Retina (tissue), 1 donor: ENCODE results near the gene ALDH1A1.
"Not testable (repeated sequence)": the region's sequence is repeated elsewhere in the genome, so short reads cannot be mapped to it uniquely, and the experiment has no call there.

ENCODE experiments used
- DNase-seq: peaks from one replicate; pipeline ENCODE4 v3.0.0-alpha.2; 2016

Gene ALDH1A1

GRCh38 chr9:72939581-72939980 is 13.3 kb downstream of the ALDH1A1 start:
- not testable (repeated sequence) for DNase-seq

- DNase-seq = no peak
These were observed 15.3 kb downstream of the ALDH1A1 start for GRCh38 chr9:72937545-72937944.

DNA sequence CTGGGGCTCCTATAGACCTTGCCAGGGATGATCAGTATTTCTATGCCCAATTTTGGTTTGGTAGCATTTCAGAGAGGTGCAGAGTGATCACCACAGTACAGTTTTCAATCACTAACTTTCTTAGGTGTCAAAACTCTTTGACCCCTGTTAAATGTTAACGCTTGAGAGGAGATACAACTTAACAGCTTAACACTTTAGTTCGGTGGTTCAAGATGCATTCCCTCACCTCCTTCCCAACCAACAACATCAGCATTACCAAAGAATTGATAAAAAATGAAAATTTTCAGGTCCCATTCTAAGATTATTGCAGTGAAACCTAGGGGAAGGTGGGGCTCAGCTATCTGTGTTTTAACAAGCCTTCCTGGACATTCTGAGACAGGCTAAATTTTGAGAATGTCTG is 16.2 kb downstream of the ALDH1A1 start:
- DNase-seq = no peak

- no peak for DNase-seq
These were observed 16.6 kb downstream of the ALDH1A1 start for GRCh38 chr9:72936266-72936665.

- no peak for DNase-seq
These were observed 17.3 kb downstream of the ALDH1A1 start for GRCh38 chr9:72935595-72935994.

DNA sequence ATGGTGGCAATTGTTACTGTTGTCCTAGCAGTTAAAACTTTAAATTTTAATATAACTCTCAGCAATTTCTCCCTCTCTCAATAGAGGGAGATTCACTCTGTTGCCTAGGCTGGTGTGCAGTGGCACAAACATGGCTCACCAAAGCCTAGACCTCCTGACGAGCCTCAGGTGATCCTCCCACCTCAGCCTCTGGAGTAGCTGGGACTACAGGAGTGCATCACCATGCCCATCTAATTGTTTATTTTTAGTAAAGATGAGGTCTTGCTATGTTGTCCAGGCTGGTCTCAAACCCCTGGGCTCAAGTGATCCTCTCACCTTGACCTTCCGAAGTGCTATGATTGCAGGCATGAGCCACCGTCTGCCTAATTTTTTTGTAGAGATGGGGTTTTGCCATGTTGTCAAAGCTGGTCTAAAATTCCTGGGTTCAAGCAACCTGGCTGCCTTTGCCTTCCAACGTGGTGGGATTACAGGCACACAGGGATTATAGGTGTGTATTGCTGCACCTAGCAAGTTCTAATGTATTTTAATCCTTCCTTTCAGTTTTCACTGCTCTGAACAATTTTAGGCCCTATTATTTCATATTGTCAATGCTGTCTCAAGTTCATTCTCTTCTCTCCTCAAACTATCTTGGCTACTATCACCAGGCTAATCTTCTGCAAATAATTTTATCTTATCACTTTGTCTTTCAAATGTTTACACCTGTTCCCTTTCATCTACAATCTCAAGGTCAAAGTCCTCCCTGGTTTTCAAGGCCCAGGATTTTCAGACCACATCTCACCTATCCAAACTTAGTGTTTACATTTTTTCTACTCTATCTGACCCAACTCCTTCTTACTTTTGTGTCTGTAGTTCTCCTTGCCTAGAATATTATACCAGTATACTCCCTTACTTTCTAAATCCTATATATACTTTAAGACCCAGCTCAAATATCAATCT is 18.9 kb downstream of the ALDH1A1 start:
- no peak for DNase-seq

DNA sequence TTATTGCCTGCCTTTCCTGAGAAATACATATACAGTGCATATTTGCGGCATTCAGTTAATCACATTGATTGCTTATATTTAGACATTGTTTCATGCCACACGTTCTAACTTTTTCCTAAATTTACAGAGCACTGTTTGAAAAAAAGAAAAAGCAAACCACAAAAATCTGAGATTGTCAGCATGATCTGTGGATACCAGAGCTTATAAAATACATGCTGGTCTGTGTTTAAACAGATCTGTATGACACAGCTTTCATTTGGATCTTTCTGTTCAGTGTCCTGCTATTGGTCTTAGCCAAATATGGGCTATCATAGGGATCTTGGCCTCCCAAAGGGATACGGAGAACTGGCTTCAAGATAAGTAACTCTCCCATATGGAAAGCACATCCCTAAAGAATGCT is 20.2 kb downstream of the ALDH1A1 start:
- no peak for DNase-seq

GRCh38 chr9:72931897-72932296 is 21.0 kb downstream of the ALDH1A1 start:
- DNase-seq = no peak

GRCh38 chr9:72931437-72931836 is 21.4 kb downstream of the ALDH1A1 start:
- no peak for DNase-seq

DNA sequence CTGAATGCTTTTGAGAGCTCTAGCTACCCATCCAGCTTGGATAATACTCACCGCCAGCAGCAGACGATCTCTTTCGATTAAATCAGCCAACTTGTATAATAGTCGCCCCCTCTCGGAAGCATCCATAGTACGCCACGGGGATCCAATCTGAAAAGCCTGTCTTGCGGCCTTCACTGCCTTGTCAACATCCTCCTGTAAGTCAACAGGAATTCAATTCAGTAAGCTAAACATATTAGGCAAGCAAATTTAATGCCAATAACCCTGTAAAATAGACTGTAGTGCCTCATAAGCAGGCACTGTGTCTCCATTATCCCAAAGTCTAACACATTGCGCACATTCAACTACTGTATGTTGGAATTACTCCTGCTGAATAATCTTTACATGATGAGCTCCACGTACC is 22.0 kb downstream of the ALDH1A1 start:
- no peak for DNase-seq

DNA sequence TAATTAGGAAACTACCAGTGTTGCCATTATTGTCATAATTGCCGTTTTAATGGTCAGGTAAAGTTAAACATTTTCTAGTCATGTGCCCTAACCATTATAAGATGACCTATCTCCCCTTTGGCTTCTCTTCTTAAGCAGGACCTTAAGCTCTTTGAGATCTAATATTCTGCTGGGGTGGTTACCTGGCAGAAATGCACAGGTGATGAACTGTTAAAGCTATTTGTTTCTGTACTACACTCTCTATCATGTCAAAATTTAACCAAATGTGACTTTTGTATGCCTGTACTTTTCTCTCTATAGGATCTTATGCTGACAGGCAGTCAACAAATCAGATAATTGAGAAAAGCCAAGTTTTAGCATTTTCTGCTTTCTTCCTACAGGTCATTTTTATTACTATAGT is 23.3 kb downstream of the ALDH1A1 start:
- no peak for DNase-seq

DNA sequence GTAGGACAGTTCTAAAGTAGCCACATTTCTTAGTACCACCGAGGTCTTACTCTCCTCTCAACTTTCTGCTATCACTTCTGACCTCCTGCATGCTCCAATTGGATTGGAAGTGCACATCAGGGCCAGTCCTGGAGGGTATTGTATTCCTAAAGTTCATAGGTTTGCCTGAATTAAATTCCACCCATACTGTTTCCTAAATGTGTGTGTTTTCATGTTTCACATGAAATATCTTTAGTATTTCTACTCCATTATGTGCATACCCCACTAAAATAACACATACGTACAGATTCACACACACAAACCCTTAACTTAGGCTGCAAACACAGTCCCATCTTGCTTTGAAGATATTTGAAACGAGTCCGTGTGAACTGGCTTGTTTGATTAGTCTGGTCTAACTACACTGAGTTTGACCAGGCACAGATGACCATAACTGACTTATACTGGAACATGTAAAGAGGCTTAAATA is 24.8 kb downstream of the ALDH1A1 start:
- DNase-seq = no peak

GRCh38 chr9:72926506-72926905 is 26.3 kb downstream of the ALDH1A1 start:
- no peak for DNase-seq

GRCh38 chr9:72925891-72926290 is 27.0 kb downstream of the ALDH1A1 start:
- no peak for DNase-seq

GRCh38 chr9:72925126-72925789 is 27.6 kb downstream of the ALDH1A1 start:
- DNase-seq = no peak

GRCh38 chr9:72924154-72924790 is 28.6 kb downstream of the ALDH1A1 start:
- no peak for DNase-seq

- DNase-seq = no peak
These were observed 29.8 kb downstream of the ALDH1A1 start for GRCh38 chr9:72923077-72923476.

DNA sequence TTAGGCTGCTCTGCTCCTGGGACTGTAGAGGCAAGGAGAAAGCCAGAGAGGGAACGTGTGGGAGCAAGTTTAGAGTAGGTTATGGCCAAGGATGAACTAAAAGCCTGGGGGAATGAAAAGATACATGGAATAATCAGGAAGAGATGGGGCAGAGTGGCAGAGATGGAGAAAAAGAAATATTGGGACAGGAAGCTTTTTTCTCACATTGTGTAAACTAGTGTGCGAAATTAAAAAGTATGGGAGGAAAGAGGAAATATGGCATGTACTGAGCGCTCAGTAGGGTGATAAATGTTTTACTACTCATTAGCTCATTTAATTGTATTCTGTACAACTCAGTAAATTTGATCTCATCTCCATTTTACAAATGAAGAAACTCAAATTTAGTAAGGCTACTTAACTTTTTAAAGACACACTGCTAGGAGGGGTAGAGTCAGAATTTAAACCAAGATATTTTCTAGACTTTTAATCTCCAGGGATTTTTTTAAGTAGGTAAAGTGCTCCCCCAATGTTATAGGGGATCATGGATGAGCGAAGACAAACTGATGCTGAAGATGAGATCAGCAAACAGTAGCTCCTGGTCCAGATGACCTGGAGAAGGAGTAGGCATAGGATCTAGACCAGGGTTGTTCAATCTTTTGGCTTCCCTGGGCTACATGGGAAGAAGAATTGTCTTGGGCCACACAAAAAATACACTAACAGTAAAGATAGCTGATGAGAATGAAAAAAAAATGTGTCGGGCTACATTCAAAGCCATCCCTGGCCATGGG is 30.8 kb downstream of the ALDH1A1 start:
- DNase-seq = no peak

DNA sequence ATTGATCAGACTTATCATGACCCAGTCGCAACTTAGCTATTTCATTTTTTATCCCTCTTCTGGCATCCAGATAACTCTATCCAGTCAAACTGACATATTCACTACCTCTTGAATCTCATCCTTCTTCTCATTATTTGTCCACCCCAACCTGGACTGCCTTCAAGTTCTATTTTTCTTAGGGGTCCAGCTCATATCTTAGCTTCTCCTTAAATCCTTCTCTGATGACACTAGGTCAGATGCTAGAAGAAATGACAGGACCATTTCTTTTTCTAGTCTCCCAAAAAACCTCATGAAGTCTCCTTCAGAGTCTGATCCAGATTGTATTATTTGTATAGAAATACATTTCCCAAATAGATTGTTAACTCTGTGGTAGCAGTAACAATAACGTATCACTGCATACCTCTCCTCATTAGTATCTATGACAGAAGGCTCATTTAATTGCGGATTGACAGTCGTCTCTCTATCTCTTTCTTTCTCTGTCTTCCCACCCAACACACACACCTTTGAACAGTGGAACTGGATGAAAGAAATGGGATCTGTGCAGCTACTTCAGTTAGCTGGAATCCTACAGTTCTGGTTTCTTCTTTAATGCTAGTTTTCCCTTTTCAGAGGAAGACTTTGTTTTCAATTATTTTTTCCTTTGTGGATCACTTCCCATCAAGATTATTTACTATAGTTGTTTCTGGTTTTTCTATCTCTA is 33.5 kb downstream of the ALDH1A1 start:
- DNase-seq = no peak

DNA sequence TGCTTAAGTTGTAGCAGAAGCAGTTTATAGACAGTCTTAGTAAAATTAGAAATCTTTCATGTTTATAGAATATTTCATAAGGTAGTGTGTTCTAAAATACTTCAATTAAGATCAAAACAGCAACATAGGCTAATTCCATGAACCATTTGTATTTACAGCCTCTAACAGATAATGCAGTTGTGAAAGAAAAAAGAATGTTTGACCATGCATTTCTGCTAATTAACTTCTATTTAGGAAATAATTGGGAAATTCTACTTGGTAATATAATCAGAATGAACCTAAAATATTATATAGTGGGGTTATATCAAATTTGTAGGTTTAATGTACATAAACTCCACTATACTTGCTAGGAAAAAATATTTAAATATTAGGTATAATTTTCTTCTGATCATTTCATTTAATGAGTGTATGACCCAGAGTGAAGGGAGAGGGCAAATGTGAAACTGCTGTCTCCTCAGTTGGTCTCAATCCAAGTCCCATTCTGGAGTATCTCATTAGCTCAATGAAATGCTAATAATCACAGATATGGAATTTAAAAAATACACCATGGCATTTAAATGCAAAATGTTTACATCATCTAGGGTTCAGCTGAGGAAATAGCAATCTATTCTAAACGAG is 34.9 kb downstream of the ALDH1A1 start:
- DNase-seq = no peak

DNA sequence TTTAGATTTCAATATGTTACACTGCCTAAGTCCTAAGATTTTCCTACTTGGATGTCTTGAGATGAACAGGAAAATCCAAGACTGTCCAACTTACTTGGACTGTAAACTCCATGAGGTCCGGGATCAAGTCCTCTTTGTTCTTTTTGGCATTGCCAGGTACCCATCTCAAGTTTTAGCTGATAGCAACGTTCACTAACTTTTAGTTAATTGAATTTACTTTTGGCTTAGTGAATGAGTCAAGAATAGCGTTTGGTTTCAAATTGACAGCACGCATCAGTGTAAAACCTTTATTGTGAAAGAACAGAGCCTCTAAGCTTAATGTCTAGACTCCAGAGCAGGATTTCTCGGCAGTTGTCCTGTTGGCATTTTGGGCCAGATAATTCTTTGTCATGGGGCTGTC is 37.2 kb downstream of the ALDH1A1 start:
- DNase-seq = no peak

DNA sequence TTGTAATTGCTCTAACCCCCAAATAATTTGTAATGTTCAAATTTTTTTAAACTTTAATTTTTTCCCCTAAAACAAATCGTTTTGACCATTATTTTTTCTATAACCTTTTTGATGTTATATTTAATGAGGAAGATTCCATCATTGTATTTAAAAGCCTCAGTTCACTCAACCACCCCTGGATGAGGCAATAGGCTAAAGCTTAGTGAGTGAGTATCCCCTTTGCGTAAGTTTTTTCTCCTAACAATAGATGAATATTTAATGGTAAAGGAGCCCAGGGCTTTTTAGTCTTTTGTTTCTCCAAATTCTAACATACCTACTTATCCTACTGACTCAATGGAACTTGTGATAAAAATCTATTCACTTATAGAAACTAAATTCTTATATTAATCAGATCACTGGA is 38.1 kb downstream of the ALDH1A1 start:
- no peak for DNase-seq
